ENCODE data around the gene ANKRD13D. TPM values are rescaled to one million over a fixed set of nuclear protein-coding genes. Genes with fewer than 3 reads are reported as not detected.

ANKRD13D gene
- total and polyA plus RNA-seq, 2 of the 8 experiments (the other 6 are each of a cell fraction or from before 2014, with no cell fraction given), result 24.9 to 26.5 TPM

GRCh38 chr11:67304511-67305113 is 15.5 kb downstream of the ANKRD13D start:
- ChIA-PET CTCF (ENCODE audit: partially characterized antibody) (interaction anchor here (0.8 to 4.8 kb wide), 7 partner anchors 11 to 161 kb away, joined by 3 to 33 read pairs (median 3); partner anchors contain the start of gene ANKRD13D), POLR2A (ENCODE audit: partially characterized antibody) (interaction anchor here (0.9 to 9.7 kb wide), 7 partner anchors 9 to 66 kb away, joined by 3 to 106 read pairs (median 4); partner anchors contain the start of gene ANKRD13D)
- H3K14ac ChIP-seq (ENCODE audit: insufficient read length), result no peak overlapping the region
- H2BK120ac ChIP-seq (replicated peaks; ENCODE audit: low read depth, low read length), result no peak overlapping the region
- H3K23me2 ChIP-seq (ENCODE audit: low read depth, low read length), result peaks cover 19% of the 10 kb centered on the region; the same call in 1 of the 2 replicates
- H2BK12ac ChIP-seq (ENCODE audit: low read depth, low read length), result no peak overlapping the region
- H4K20me1 ChIP-seq (replicated peaks in 1 of 2; ENCODE audit: control insufficient read depth in 1 of 2, insufficient read depth in 2 of 2, low read length in 2 of 2), result peaks cover 0 to 8% of the 10 kb centered on the region in 2 experiments
- H3K4me1 ChIP-seq (replicated peaks in 1 of 4; ENCODE audit: control insufficient read depth in 3 of 4, insufficient read depth in 4 of 4, low read length in 3 of 4), result peaks cover 0 to 20% (median 16%) of the 10 kb centered on the region in 4 experiments; a peak in 5 of 7 replicates
- H2AFZ ChIP-seq (ENCODE audit: low read length), result no peak overlapping the region
- no peak overlapping the region for H4K5ac ChIP-seq (ENCODE audit: insufficient read length, low read depth, low read length)
- peaks cover 0 to 10% (median 3%) of the 10 kb centered on the region in 4 experiments; a peak in 4 of 8 replicates for H3K36me3 ChIP-seq (ENCODE audit: control insufficient read depth in 2 of 4, insufficient read depth in 4 of 4, low read length in 3 of 4)
- no peaks in the 10 kb centered on the region for H3K79me2 ChIP-seq (ENCODE audit: control insufficient read depth in 1 of 2, insufficient read depth in 2 of 2, low read length in 2 of 2)
- H2AK5ac ChIP-seq (ENCODE audit: low read depth, low read length), result 0 out of 2 replicates have a peak overlapping the region, but pooled peaks have one; percentile 13
- peak overlapping the region; percentile 81 to 85 for H3K4me2 ChIP-seq (ENCODE audit: insufficient read depth in 1 of 2, low read depth in 2 of 2, low read length in 2 of 2)
- H3K56ac ChIP-seq (replicated peaks; ENCODE audit: insufficient read length, low read depth, low read length), result no peak overlapping the region
- no peak for DNase-seq (ENCODE audit: low read depth in 1 of 2, low spot score in 2 of 2)
- no peak overlapping the region for H3K4ac ChIP-seq (replicated peaks; ENCODE audit: insufficient read length, low read depth, low read length)
- no peak overlapping the region for H2BK15ac ChIP-seq (ENCODE audit: low read length)
- H3K23ac ChIP-seq (ENCODE audit: insufficient read length), result no peak overlapping the region
- 0 out of 2 replicates have a peak overlapping the region, but pooled peaks have one; percentile 32 for H2BK20ac ChIP-seq (ENCODE audit: low read length)
- no peak overlapping the region for H2BK5ac ChIP-seq (ENCODE audit: low read depth, low read length)
- no peak overlapping the region for H4K8ac ChIP-seq (ENCODE audit: extremely low read depth, insufficient read depth, low read length)
- no peak overlapping the region for H4K91ac ChIP-seq (replicated peaks; ENCODE audit: insufficient read length, low read length)
- WGBS, 2 experiments (ENCODE audit: extremely low coverage in 1 of 2, insufficient coverage in 1 of 2, insufficient read length in 1 of 2, insufficient replicate concordance in 2 of 2, low coverage in 1 of 2, low lambda C conversion rate in 2 of 2, missing lambda C conversion rate in 1 of 2), result 83% methylated on average over 14 of the region's 14 CpGs; no CpG with 5 or more reads in 1 of the 2 experiments
- H3K27ac ChIP-seq (ENCODE audit: low read depth, low read length), result no peak overlapping the region
- no peaks in the 10 kb centered on the region for H3K79me1 ChIP-seq (ENCODE audit: low read depth, low read length)
- TF ChIP-seq SIN3A (conservative IDR thresholded peaks at IDR 0.05 in 1 of 2, IDR thresholded peaks at IDR 0.05 in 1 of 2; ENCODE audit: low read depth in 1 of 2, low read length in 2 of 2), result no peak
- TF ChIP-seq SAP30 (IDR thresholded peaks at IDR 0.05; ENCODE audit: insufficient read depth, insufficient replicate concordance, low read length), result no peak
- 0 out of 2 replicates have a peak, but pooled peaks have one; percentile 38 for TF ChIP-seq GABPA (IDR thresholded peaks at IDR 0.05; ENCODE audit: borderline replicate concordance, insufficient read depth, low read length)
- no peak for TF ChIP-seq ASH2L (IDR thresholded peaks at IDR 0.05; ENCODE audit: low read length)
- TF ChIP-seq EP300 (IDR thresholded peaks at IDR 0.05; ENCODE audit: borderline replicate concordance in 1 of 2, low read depth in 2 of 2, low read length in 2 of 2), result no peak
- TF ChIP-seq FOSL1 (IDR thresholded peaks at IDR 0.05; ENCODE audit: insufficient read depth, low read depth, low read length), result no peak
- no peaks in the 10 kb centered on the region for H3K9me3 ChIP-seq (ENCODE audit: insufficient read depth in 2 of 2, low read depth in 1 of 2, low read length in 1 of 2)
- no peak for FAIRE-seq
- H3K18ac ChIP-seq (ENCODE audit: extremely low read depth, low read length), result no peak overlapping the region
- no peak overlapping the region for H3K9ac ChIP-seq (replicated peaks in 1 of 4; ENCODE audit: extremely low read depth in 1 of 4, low read depth in 3 of 4, low read length in 3 of 4)
- H3K4me3 ChIP-seq (ENCODE audit: extremely low read depth in 1 of 4, insufficient read depth in 2 of 4, low read depth in 3 of 4, low read length in 4 of 4), result peak overlapping the region; percentile 67 to 94 (median 74); a peak in 7 of 8 replicates
- H3K27me3 ChIP-seq (replicated peaks in 1 of 4; ENCODE audit: control insufficient read depth in 3 of 4, extremely low read depth in 1 of 4, insufficient read depth in 3 of 4, low read length in 3 of 4), result peaks cover 0 to 11% (median 7%) of the 10 kb centered on the region in 4 experiments; a peak in 5 of 7 replicates
